PC-3 (cell line): ENCODE results near the gene CACNA1A. TPM values are rescaled to one million over a fixed set of nuclear protein-coding genes. Genes with fewer than 3 reads are reported as not detected.

ENCODE experiments used
- ATAC-seq: fragments of 200-7000 bp; cut with Tn5 transposase; 2 replicates; pipeline ENCODE4 v1.9.1; 2020; ENCODE audit warnings: mild to moderate bottlenecking, moderate library complexity
- BruUV-seq: library from RNA; stranded (reverse); fragments of 400-500 nt; replicated peaks from 2 replicates; lab custom pipeline; 2021; lab: Mats Ljungman, UMichigan
- CTCF ChIA-PET: fragments of 300-600 bp; sonication (Branson Sonifier 250); formaldehyde crosslinking; loops from one replicate; lab custom pipeline; 2022; ENCODE audit warnings: antibody characterized with exemption; lab: Charles Lee
- POLR2A ChIA-PET: fragments of 300-600 bp; sonication (Branson Sonifier 250); formaldehyde crosslinking; loops from one replicate; lab custom pipeline; 2022; ENCODE audit warnings: antibody characterized with exemption; ENCODE audit not compliant: unreplicated experiment; lab: Charles Lee
- DNase-seq: peaks from one replicate; pipeline ENCODE4 v3.0.0-alpha.2; 2015
- H2AFZ ChIP-seq: fragments of 300-600 bp; sonication (generic); 2 replicates; pipeline ENCODE4 v1.6.0; 2016; ENCODE audit warnings: antibody characterized with exemption, low read length
- H3F3A ChIP-seq: fragments of 300-600 bp; sonication (generic); one replicate; pipeline ENCODE4 v1.6.0; 2017; ENCODE audit warnings: antibody characterized with exemption, low read length, control low read depth, mild to moderate bottlenecking; ENCODE audit not compliant: unreplicated experiment
- H3K27ac ChIP-seq: fragments of 300-600 bp; sonication (generic); 2 replicates; pipeline ENCODE4 v1.5.1; 2016; ENCODE audit warnings: mild to moderate bottlenecking, low read length
- H3K27me3 ChIP-seq: fragments of 300-600 bp; sonication (generic); 2 replicates; pipeline ENCODE4 v1.6.1; 2016; ENCODE audit warnings: low read length, mixed read lengths
- H3K36me3 ChIP-seq: fragments of 300-600 bp; sonication (generic); 2 replicates; pipeline ENCODE4 v1.6.1; 2016; ENCODE audit warnings: low read depth, mixed run types, low read length, mixed read lengths
- H3K4me1 ChIP-seq: fragments of 300-600 bp; sonication (generic); 2 replicates; pipeline ENCODE4 v1.5.1; 2016; ENCODE audit warnings: low read length; ENCODE audit not compliant: insufficient read depth
- H3K4me2 ChIP-seq: fragments of 300-600 bp; sonication (generic); 2 replicates; pipeline ENCODE4 v1.6.0; 2016; ENCODE audit warnings: low read length
- H3K4me3 ChIP-seq: fragments of 300-600 bp; sonication (generic); 2 replicates; pipeline ENCODE4 v1.5.1; 2016; ENCODE audit warnings: mild to moderate bottlenecking, low read length, mixed read lengths
- H3K79me2 ChIP-seq: fragments of 300-600 bp; sonication (generic); 2 replicates; pipeline ENCODE4 v1.6.1; 2017; ENCODE audit warnings: low read length, mixed read lengths
- H3K9ac ChIP-seq: fragments of 300-600 bp; sonication (generic); 2 replicates; pipeline ENCODE4 v1.6.0; 2016; ENCODE audit warnings: mild to moderate bottlenecking, low read length
- H3K9me2 ChIP-seq: fragments of 300-600 bp; sonication (generic); replicated peaks from 2 replicates; pipeline ENCODE4 v1.6.1; 2016; ENCODE audit warnings: mixed run types, low read length, mixed read lengths
- H3K9me3 ChIP-seq: fragments of 300-600 bp; sonication (generic); 2 replicates; pipeline ENCODE4 v1.6.1; 2016; ENCODE audit warnings: low read length, mixed read lengths
- H4K20me1 ChIP-seq: fragments of 300-600 bp; sonication (generic); 2 replicates; pipeline ENCODE4 v1.6.1; 2016; ENCODE audit warnings: low read length, mixed read lengths
- EZH2 ChIP-seq: fragments of 300-600 bp; sonication (generic); IDR thresholded peaks from one replicate; pipeline ENCODE4 v1.6.1; 2017; ENCODE audit warnings: antibody characterized with exemption, mild to moderate bottlenecking, low read length; ENCODE audit not compliant: unreplicated experiment
- EZH2phosphoT487 ChIP-seq: fragments of 300-600 bp; sonication (generic); IDR thresholded peaks from 2 replicates; pipeline ENCODE4 v1.6.1; 2018; ENCODE audit warnings: mild to moderate bottlenecking, antibody characterized with exemption, low read length, borderline replicate concordance
- intact Hi-C: fragments of 100-400 bp; cut with micrococcal nuclease; formaldehyde crosslinking; loops from 2 replicates; pipeline ENCODE4 v1.9.0; 2023
- total RNA-seq: library from RNA; depleted of rRNA; stranded (reverse); fragments of >200 nt; gene quantifications from 2 replicates; pipeline ENCODE4 v1.2.3, GENCODE V29; 2014
- TF ChIP-seq, protein P1 (sequence below): fragments of 300-600 bp; sonication (generic); conservative IDR thresholded peaks from 2 replicates; pipeline ENCODE4 v1.5.1; 2017; ENCODE audit warnings: antibody characterized with exemption, low read depth, mild to moderate bottlenecking, low read length

CACNA1A gene
- total RNA-seq, 1 experiment from 2014 or later = 0.62 TPM

DNA sequence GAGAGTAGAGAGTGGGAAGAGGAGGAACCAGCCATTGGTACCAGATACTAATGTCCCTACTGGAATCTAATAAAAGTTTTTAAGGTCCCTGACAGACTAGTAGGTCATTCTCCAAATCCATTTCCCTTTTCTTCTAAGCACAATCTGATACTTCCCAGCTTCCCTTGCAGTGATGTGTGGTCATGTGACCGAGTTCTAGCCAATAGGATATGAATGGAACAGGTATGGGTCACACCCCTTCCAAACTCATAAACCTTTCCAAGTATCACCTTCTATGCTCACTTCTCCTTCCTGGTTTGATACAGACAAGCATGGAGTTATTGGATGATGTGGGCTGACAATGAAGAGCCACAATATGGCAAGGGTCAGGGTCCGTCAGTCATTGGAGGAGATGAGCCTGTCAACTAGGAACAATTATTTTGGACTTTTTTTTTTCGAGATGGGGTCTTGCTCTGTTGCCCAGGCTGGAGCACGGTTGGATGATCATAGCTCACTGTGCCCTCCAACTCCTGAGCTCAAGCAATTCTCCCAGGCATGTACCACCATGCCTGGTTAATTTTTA lies 54.8 kb downstream of the CACNA1A start:
- DNase-seq (no peak), ATAC-seq (no peak)
- Histone ChIP-seq H3K9me3 (peaks cover 4% of the 10 kb centered on the region), H3K27ac (no peak overlapping the region), H3K36me3 (no peaks in the 10 kb centered on the region), H3K4me2 (no peak overlapping the region), H4K20me1 (no peaks in the 10 kb centered on the region), H3K9me2 (no peaks in the 10 kb centered on the region), H3K9ac (no peak overlapping the region), H3K27me3 (peaks cover 45% of the 10 kb centered on the region), H2AFZ (no peak overlapping the region), H3F3A (no peaks in the 10 kb centered on the region), H3K4me1 (no peaks in the 10 kb centered on the region), H3K79me2 (no peaks in the 10 kb centered on the region), H3K4me3 (no peak overlapping the region)
- intact Hi-C loops = no loop called here
- no TSS peak for BruUV-seq
- CTCF ChIA-PET = no interaction called here
- POLR2A ChIA-PET = no interaction called here
- TF ChIP-seq, protein P1, sequence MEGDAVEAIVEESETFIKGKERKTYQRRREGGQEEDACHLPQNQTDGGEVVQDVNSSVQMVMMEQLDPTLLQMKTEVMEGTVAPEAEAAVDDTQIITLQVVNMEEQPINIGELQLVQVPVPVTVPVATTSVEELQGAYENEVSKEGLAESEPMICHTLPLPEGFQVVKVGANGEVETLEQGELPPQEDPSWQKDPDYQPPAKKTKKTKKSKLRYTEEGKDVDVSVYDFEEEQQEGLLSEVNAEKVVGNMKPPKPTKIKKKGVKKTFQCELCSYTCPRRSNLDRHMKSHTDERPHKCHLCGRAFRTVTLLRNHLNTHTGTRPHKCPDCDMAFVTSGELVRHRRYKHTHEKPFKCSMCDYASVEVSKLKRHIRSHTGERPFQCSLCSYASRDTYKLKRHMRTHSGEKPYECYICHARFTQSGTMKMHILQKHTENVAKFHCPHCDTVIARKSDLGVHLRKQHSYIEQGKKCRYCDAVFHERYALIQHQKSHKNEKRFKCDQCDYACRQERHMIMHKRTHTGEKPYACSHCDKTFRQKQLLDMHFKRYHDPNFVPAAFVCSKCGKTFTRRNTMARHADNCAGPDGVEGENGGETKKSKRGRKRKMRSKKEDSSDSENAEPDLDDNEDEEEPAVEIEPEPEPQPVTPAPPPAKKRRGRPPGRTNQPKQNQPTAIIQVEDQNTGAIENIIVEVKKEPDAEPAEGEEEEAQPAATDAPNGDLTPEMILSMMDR = no peak
- TF ChIP-seq EZH2phosphoT487 = no peak
- no peak for TF ChIP-seq EZH2

DNA sequence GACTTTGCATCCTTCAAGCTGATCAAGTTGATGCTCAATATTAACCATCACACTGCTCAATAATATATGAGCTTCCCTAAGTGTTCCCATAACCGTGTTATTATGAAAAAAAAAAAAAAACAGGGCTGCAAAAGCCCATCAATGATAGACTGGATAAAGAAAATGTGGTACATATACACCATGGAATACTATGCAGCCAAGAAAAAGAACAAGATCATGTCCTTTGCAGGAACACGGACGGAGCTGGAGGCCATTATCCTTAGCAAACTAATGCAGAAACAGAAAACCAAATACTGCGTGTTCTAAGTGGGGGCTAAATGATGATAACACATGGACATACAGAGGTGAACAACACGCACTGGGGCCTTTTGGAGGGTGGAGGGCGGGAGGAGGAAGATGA lies 58.3 kb downstream of the CACNA1A start:
- H3K4me1 ChIP-seq = no peaks in the 10 kb centered on the region
- no TSS peak for BruUV-seq
- POLR2A ChIA-PET = no interaction called here

More for the DNA sequence above, 58.3 kb downstream of the CACNA1A start:
- no peak for ATAC-seq
- no peaks in the 10 kb centered on the region for H4K20me1 ChIP-seq
- DNase-seq = no peak
- CTCF ChIA-PET = interaction anchor here (0.6 kb wide), 1 partner anchor 274 kb away, joined by 6 read pairs; no protein-coding TSS in a partner anchor
- intact Hi-C loops = no loop called here
- H3K4me2 ChIP-seq = no peak overlapping the region
- no peak overlapping the region for H3K4me3 ChIP-seq
- no peak overlapping the region for H3K27ac ChIP-seq
- no peaks in the 10 kb centered on the region for H3K36me3 ChIP-seq
- no peak overlapping the region for H3K9ac ChIP-seq
- peaks cover 44% of the 10 kb centered on the region for H3K27me3 ChIP-seq
- no peaks in the 10 kb centered on the region for H3K79me2 ChIP-seq
- H3K9me2 ChIP-seq = no peaks in the 10 kb centered on the region
- H3F3A ChIP-seq = no peaks in the 10 kb centered on the region
- H2AFZ ChIP-seq = no peak overlapping the region
- peaks cover 4% of the 10 kb centered on the region for H3K9me3 ChIP-seq
- TF ChIP-seq EZH2 = no peak
- TF ChIP-seq, protein P1 = no peak
